Left renal pelvis (tissue), 4 donors: Measurements from ENCODE around the gene ATRNL1. TPM values are rescaled to one million over a fixed set of nuclear protein-coding genes. Genes with fewer than 3 reads are reported as not detected.
"Not testable (repeated sequence)": the region's sequence is repeated elsewhere in the genome, so short reads cannot be mapped to it uniquely, and the experiment has no call there.

Experiments used
- DNase-seq, 4 donors: peaks; one replicate each; pipeline ENCODE4 v3.0.0-alpha.2; 2013; ENCODE audit warnings: low read depth in 4 of 4, low spot score in 3 of 4
- polyA plus RNA-seq, 4 donors: library from polyadenylated mRNA; unstranded; fragments of 120-200 nt; gene quantifications; one replicate each; pipeline ENCODE4 v1.2.1, GENCODE V29; 2013; ENCODE audit not compliant: insufficient read length in 4 of 4

Gene ATRNL1
- polyA plus RNA-seq, 4 donors: 20.9 to 38.8 (median 26.8) TPM

DNA sequence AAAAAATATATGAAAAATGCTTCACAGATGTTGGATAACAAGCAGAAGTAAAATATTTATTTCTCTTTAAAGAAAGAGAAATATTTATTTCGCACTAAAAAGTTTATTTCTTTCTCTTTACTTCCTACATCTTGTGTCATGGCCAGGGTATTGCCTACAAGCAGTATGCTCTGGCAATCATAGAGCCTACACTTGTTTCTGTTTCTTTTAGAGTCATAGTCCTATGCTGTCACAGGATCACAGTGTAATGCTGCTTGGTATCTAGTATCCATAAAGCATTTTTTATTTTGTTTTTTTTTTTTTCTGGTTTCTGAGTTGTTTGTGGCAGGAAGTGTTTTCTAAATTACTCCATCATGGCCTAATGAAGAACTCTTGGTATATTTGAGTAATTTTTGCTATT lies 116.0 kb downstream of the ATRNL1 start:
- DNase-seq: peak in 2 of 4 donors; percentile 5

DNA sequence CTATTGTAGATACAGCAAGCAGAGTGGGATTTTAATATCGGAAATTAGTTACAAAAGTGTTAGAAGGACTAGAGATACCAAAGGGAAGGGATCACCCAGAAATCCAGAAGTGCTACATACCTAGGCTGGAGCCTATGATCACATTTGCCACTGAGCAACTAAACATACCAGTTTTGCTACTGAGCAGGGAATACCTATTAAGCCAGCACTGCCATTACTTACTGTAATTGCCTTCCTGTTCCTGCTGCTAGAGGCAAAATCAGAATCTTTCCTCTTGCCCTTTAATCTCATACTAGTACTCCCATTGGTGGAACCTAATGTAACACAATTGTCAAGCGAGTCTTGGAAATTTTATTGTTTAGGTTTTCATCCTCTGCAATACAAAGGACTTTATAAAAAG lies 121.7 kb downstream of the ATRNL1 start:
- no peak for DNase-seq

- DNase-seq: no peak
Measured at GRCh38 chr10:115219203-115219602, 126.0 kb downstream of the ATRNL1 start.

GRCh38 chr10:115222039-115222438 lies 128.9 kb downstream of the ATRNL1 start:
- no peak for DNase-seq

DNA sequence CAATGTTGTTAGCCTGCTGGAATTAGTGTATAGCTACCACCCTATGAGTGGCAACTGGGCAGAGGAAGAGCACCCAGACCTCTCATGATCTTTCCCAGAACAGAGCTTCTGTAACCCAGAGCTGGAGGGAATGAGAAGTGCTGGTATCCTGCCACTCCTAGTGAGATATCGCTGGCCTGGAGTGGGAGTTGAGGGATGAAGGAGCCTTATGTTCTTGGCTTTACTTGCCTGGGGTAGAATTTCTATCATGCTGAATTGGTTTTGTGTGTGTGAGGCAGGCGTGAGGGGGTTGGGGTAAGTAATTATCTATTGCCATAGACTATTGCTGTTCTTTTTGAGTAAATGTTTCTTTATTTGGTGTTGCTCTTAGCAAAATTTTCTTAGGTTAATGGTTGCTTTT lies 146.6 kb downstream of the ATRNL1 start:
- DNase-seq: no peak

- no peak for DNase-seq
Measured at GRCh38 chr10:115250784-115251183, 157.6 kb downstream of the ATRNL1 start.

- not testable (repeated sequence) for DNase-seq
Measured at GRCh38 chr10:115253765-115254164, 160.6 kb downstream of the ATRNL1 start.

GRCh38 chr10:115272482-115272881 lies 179.3 kb downstream of the ATRNL1 start:
- no peak for DNase-seq

GRCh38 chr10:115278294-115278693 lies 185.1 kb downstream of the ATRNL1 start:
- DNase-seq: no peak

DNA sequence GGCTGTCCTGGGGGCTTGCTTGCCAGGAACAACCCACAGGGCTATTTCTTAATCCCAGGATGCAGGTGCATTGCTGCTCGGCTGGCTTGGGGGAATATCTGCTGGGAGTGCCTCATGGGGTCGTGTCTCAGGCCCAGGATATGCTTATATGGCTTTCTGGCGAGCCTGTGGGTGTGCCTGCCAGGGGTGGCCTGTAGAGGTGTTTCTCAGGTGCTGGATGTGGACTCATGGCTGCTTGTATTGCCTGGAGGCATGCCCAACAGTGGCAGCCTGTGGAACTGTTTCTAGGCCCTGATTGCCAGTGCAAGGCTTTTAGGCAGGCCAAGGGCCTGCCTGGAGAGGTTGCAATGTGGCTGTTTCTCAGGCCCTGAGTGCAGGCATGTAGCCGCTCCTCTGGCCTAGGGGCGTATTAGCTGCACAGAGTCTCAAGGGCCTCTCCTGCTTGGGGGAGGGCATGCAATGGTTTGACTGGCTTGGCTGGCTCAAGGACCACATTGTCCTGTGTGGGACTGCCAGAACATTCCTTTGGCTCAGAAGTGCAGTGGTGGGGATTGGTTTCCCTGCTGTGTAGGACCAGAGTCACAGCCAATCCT lies 202.1 kb downstream of the ATRNL1 start:
- DNase-seq: no peak

DNA sequence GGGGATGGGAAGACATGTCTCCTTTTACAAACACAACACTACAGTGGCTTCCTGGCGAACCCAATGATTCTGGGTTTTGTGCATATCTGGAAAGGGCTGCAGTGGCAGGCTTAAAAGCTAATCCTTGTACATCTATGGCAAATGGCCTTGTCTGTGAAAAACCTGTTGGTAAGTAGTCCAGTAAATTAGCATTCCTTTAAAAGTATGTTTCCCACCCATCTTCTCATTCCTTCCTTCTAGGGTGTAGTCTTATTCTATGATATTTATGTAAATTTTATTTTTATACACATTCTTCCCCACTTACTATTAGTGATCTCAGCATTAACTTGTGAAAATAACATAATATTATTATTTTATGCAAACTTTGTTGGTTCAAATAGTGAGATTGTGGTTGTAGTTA lies 206.9 kb downstream of the ATRNL1 start:
- DNase-seq: no peak

DNA sequence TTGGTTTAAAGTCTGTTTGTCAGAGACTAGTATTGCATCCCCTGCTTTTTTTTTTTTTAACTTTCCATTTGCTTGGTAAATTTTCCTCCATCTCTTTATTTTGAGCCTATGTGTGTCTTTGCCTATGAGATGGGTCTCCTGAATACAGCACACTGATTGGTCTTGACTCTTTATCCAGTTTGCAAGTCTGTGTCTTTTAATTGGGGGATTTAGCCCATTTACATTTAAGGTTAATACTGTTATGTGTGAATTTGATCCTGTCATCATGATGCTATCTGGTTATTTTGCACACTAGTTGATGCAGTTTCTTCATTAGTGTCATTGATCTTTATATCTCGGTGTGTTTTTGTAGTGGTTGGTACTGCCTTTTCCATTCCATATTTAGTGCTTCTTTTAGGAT lies 226.5 kb downstream of the ATRNL1 start:
- DNase-seq: not testable (repeated sequence)

DNA sequence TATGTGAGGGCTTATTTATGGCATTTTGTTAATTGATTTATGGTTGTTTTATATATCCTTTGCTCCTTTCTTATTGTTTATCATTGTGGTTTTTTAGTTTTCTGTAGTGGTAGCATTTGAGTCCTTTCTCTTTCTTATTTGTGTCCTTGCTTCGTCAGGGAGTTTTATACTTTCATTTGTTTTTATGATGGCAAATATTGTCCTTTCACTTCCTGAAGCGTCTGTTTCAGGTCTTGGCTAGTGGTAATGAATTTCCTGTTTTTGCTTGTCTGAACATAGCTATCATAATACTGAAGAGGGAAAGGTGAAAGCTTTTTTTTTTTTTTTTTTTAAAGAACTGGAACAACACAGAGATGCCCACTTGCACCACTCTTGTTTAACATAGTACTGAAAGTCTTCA lies 228.2 kb downstream of the ATRNL1 start:
- no peak for DNase-seq

GRCh38 chr10:115328331-115328730 lies 235.2 kb downstream of the ATRNL1 start:
- DNase-seq: no peak

- no peak for DNase-seq
Measured at GRCh38 chr10:115335366-115335765, 242.2 kb downstream of the ATRNL1 start.

DNA sequence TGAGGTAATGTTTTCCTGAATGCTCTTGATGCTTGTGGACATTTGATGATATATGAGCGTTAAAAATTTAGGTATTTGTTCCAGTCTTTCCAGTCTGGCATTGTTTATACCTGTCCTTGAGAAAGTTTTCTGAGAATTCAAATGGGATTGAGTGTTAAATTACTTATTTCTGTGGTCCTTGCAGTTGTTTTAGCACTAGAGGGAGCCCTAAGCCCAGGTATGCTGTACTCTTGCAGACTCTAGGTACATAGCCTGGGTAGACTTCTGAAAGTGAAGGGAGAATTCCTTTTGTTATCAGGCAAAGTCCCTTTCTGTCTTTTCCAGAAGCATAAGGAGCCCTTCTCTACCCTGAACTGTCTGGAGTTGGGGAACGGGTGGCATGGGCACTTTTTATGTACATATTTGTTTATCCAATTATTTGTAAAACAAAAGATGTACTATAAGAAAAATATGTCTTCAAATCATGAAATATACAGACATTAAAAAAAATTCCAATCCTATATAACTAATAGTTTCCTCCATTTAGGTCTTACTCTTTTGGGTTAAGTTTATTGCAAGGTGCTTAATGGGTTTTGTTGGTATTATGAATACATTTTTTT lies 262.1 kb downstream of the ATRNL1 start:
- DNase-seq: peak; percentile 14 to 39 (median 35)

DNA sequence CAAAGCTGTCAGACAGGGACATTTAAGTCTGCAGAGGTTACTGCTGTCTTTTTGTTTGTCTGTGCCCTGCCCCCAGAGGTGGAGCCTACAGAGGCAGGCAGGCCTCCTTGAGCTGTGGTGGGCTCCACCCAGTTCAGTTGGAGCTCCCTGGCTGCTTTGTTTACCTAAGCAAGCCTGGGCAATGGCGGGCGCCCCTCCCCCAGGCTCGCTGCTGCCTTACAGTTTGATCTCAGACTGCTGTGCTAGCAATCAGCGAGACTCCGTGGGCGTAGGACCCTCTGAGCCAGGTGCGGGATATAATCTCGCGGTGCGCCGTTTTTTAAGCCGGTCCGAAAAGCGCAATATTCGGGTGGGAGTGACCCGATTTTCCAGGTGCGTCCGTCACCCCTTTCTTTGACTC lies 274.8 kb downstream of the ATRNL1 start:
- DNase-seq: not testable (repeated sequence)

- DNase-seq: no peak
Measured at GRCh38 chr10:115379064-115379463, 285.9 kb downstream of the ATRNL1 start.

GRCh38 chr10:115384665-115385064 lies 291.5 kb downstream of the ATRNL1 start:
- DNase-seq: no peak

- DNase-seq: no peak
Measured at GRCh38 chr10:115390607-115391006, 297.4 kb downstream of the ATRNL1 start.

DNA sequence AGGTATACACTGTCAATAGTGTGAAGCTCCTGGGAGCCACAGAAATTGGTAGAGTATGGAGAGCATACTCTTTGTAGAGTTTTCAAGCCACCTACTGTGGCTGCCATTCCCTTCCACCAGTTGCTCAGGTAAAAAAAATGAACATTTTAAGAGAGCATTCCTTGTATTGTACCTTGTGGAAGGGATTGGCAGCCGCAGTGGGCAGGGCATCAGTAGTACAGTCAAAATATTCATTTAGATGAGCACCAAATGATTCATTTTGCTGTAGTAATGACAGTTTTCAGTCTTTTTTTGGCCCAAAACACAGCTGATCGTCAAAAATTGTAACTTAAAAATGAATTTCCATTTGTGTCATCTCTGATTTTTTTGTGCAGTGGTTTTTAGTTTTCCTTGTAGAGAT lies 304.9 kb downstream of the ATRNL1 start:
- no peak for DNase-seq

DNA sequence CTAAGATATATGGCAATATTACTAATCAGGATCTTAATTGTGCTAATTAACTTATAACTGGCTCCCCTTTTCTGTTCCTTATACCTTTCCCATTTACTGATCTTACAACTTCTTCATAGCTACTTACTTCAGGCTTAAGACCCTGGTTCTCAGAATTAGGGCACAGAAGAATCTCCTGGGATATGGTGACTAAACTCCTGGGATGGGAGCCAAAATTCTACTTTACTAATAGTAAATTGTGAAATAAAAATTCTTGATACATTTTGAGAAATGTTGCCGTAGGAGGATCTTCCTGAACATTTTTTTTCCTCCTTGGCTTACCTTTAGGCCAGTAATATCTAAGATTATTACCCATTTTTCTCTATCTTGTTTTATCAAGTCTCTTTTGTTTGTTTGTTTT lies 309.5 kb downstream of the ATRNL1 start:
- DNase-seq: no peak

- not testable (repeated sequence) for DNase-seq
Measured at GRCh38 chr10:115405838-115406237, 312.7 kb downstream of the ATRNL1 start.
